WTC11 (cell line): Measurements from ENCODE around the gene ARFIP1. TPM values are rescaled to one million over a fixed set of nuclear protein-coding genes. Genes with fewer than 3 reads are reported as not detected.

ENCODE experiments used
- ATAC-seq: fragments of 200-7000 bp; cut with Tn5 transposase; 2 replicates; pipeline ENCODE4 v1.10.0; 2021; ENCODE audit warnings: mild to moderate bottlenecking, moderate library complexity
- CTCF ChIA-PET: fragments of 300-600 bp; sonication (Branson Sonifier 250); formaldehyde crosslinking; loops from one replicate; lab custom pipeline; 2021; ENCODE audit warnings: antibody characterized with exemption; lab: Charles Lee
- POLR2A ChIA-PET: fragments of 350-600 bp; sonication (Branson Sonifier 250); formaldehyde crosslinking; loops from one replicate; lab custom pipeline; 2021; ENCODE audit warnings: antibody characterized with exemption; lab: Charles Lee
- DNase-seq: peaks from one replicate; pipeline ENCODE4 v3.0.0; 2021; ENCODE audit warnings: low spot score
- H3K27ac Mint-ChIP-seq: 2 replicates; pipeline ENCODE4 v1.8.0; 2021; ENCODE audit warnings: mixed read lengths
- H3K27me3 Mint-ChIP-seq: 2 replicates; pipeline ENCODE4 v1.8.0; 2021; ENCODE audit warnings: low read depth, mild to moderate bottlenecking, moderate library complexity, mixed read lengths
- H3K36me3 Mint-ChIP-seq: 2 replicates; pipeline ENCODE4 v1.8.0; 2021; ENCODE audit warnings: mixed read lengths
- H3K4me1 Mint-ChIP-seq: 2 replicates; pipeline ENCODE4 v1.8.0; 2022; ENCODE audit warnings: mixed read lengths
- H3K4me3 Mint-ChIP-seq: 2 replicates; pipeline ENCODE4 v1.8.0; 2021; ENCODE audit warnings: mild to moderate bottlenecking, moderate library complexity, mixed read lengths
- H3K9me3 Mint-ChIP-seq: 2 replicates; pipeline ENCODE4 v1.8.0; 2021; ENCODE audit warnings: mixed read lengths
- ELF4 ChIP-seq: sonication (generic); formaldehyde crosslinking; IDR thresholded peaks from 2 replicates; pipeline ENCODE4 v1.8.1; 2022; ENCODE audit warnings: low read depth, mild to moderate bottlenecking, moderate library complexity, missing genetic modification reagents
- GABPB1 ChIP-seq: sonication (generic); formaldehyde crosslinking; IDR thresholded peaks from 2 replicates; pipeline ENCODE4 v1.8.1; 2023; ENCODE audit warnings: mild to moderate bottlenecking, missing genetic modification reagents
- NR2C2 ChIP-seq: sonication (generic); formaldehyde crosslinking; IDR thresholded peaks from 2 replicates; pipeline ENCODE4 v1.8.0; 2022; ENCODE audit warnings: mild to moderate bottlenecking, missing genetic modification reagents
- total RNA-seq: library from RNA; stranded (reverse); gene quantifications from 3 replicates; pipeline ENCODE4 v1.2.3, GENCODE V29; 2021
- TF ChIP-seq, protein P1 (sequence below): fragments of 250-450 bp; sonication (Bioruptor Pico); IDR thresholded peaks from 2 replicates; pipeline ENCODE4 v1.9.0; 2021; ENCODE audit warnings: mild to moderate bottlenecking, borderline replicate concordance
- TF ChIP-seq, protein P2 (sequence below): sonication (generic); formaldehyde crosslinking; IDR thresholded peaks from 2 replicates; pipeline ENCODE4 v1.8.0; 2022; ENCODE audit warnings: missing genetic modification reagents
- TF ChIP-seq, protein P3 (sequence below): sonication (generic); formaldehyde crosslinking; conservative IDR thresholded peaks from 2 replicates; pipeline ENCODE4 v1.8.1; 2023; ENCODE audit warnings: mild to moderate bottlenecking, low read depth, missing genetic modification reagents, moderate library complexity
- TF ChIP-seq, protein P4 (sequence below): fragments of 250-450 bp; sonication (Bioruptor Pico); IDR thresholded peaks from 2 replicates; pipeline ENCODE4 v1.8.0; 2021; ENCODE audit warnings: mild to moderate bottlenecking
- TF ChIP-seq, protein P5 (sequence below): sonication (generic); formaldehyde crosslinking; IDR thresholded peaks from 2 replicates; pipeline ENCODE4 v1.8.1; 2022; ENCODE audit warnings: mild to moderate bottlenecking, missing genetic modification reagents, moderate library complexity, borderline replicate concordance

Gene ARFIP1
- total RNA-seq, 1 experiment from 2014 or later, result 35.3 TPM

DNA sequence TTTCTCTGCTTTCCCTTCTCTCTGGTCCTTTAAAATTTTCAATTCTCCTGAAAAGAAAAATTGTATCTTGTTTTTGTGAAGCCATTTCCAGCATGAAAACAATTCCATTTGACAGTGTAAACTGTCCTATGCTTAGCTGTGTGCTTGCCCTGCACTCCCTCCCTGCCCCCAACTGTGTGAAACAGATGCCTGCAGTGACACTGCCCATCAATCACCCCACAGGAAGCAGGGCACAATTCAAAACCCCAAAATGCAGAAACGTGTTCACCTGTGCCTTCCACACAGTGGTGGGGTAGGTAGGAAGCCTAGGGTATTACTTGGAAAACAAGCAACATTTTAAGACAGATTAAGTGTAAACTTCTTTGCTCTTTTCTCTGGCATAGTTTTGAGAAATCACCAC lies 150.1 kb downstream of the ARFIP1 start (continued):
- TF ChIP-seq, protein P1, sequence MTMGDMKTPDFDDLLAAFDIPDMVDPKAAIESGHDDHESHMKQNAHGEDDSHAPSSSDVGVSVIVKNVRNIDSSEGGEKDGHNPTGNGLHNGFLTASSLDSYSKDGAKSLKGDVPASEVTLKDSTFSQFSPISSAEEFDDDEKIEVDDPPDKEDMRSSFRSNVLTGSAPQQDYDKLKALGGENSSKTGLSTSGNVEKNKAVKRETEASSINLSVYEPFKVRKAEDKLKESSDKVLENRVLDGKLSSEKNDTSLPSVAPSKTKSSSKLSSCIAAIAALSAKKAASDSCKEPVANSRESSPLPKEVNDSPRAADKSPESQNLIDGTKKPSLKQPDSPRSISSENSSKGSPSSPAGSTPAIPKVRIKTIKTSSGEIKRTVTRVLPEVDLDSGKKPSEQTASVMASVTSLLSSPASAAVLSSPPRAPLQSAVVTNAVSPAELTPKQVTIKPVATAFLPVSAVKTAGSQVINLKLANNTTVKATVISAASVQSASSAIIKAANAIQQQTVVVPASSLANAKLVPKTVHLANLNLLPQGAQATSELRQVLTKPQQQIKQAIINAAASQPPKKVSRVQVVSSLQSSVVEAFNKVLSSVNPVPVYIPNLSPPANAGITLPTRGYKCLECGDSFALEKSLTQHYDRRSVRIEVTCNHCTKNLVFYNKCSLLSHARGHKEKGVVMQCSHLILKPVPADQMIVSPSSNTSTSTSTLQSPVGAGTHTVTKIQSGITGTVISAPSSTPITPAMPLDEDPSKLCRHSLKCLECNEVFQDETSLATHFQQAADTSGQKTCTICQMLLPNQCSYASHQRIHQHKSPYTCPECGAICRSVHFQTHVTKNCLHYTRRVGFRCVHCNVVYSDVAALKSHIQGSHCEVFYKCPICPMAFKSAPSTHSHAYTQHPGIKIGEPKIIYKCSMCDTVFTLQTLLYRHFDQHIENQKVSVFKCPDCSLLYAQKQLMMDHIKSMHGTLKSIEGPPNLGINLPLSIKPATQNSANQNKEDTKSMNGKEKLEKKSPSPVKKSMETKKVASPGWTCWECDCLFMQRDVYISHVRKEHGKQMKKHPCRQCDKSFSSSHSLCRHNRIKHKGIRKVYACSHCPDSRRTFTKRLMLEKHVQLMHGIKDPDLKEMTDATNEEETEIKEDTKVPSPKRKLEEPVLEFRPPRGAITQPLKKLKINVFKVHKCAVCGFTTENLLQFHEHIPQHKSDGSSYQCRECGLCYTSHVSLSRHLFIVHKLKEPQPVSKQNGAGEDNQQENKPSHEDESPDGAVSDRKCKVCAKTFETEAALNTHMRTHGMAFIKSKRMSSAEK (CRISPR knock-in tag), result no peak

DNA sequence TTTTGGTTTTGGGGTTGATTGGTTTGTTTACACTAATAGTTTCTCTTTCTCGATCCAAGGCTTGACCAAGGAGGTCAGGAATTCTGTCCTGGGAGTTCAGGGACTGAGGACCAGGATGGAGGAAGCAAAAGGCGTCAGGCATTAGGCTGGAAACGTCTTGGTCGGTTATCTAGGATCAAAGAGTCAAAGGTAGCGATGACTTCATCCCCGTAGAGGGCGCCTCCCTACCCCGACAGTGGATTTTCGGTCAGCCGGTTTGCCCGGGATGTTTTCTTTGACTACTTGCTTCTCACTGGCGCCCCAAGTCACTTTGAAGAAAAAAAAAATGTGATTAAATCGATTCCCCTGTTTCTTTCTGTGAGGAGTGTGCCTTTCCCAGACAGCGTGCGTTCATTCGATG lies 155.4 kb downstream of the ARFIP1 start:
- Mint-ChIP-seq H3K27me3 (peaks cover 27% of the 10 kb centered on the region), H3K27ac (peak overlapping the region; percentile 81), H3K9me3 (no peaks in the 10 kb centered on the region), H3K36me3 (no peaks in the 10 kb centered on the region), H3K4me3 (peak overlapping the region; percentile 84), H3K4me1 (peaks cover 52% of the 10 kb centered on the region)
- CTCF ChIA-PET, result interaction anchor here (0.8 to 3.6 kb wide), 19 partner anchors 8 to 531 kb away, joined by 3 to 31 read pairs (median 4); partner anchors contain the start of genes ARFIP1, TIGD4 and TMEM131L
- TF ChIP-seq GABPB1 (CRISPR knock-in tag) (no peak), NR2C2 (CRISPR knock-in tag) (no peak), ELF4 (CRISPR knock-in tag) (no peak)
- TF ChIP-seq, protein P2, sequence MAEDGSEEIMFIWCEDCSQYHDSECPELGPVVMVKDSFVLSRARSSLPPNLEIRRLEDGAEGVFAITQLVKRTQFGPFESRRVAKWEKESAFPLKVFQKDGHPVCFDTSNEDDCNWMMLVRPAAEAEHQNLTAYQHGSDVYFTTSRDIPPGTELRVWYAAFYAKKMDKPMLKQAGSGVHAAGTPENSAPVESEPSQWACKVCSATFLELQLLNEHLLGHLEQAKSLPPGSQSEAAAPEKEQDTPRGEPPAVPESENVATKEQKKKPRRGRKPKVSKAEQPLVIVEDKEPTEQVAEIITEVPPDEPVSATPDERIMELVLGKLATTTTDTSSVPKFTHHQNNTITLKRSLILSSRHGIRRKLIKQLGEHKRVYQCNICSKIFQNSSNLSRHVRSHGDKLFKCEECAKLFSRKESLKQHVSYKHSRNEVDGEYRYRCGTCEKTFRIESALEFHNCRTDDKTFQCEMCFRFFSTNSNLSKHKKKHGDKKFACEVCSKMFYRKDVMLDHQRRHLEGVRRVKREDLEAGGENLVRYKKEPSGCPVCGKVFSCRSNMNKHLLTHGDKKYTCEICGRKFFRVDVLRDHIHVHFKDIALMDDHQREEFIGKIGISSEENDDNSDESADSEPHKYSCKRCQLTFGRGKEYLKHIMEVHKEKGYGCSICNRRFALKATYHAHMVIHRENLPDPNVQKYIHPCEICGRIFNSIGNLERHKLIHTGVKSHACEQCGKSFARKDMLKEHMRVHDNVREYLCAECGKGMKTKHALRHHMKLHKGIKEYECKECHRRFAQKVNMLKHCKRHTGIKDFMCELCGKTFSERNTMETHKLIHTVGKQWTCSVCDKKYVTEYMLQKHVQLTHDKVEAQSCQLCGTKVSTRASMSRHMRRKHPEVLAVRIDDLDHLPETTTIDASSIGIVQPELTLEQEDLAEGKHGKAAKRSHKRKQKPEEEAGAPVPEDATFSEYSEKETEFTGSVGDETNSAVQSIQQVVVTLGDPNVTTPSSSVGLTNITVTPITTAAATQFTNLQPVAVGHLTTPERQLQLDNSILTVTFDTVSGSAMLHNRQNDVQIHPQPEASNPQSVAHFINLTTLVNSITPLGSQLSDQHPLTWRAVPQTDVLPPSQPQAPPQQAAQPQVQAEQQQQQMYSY, result no peak
- TF ChIP-seq, protein P3, sequence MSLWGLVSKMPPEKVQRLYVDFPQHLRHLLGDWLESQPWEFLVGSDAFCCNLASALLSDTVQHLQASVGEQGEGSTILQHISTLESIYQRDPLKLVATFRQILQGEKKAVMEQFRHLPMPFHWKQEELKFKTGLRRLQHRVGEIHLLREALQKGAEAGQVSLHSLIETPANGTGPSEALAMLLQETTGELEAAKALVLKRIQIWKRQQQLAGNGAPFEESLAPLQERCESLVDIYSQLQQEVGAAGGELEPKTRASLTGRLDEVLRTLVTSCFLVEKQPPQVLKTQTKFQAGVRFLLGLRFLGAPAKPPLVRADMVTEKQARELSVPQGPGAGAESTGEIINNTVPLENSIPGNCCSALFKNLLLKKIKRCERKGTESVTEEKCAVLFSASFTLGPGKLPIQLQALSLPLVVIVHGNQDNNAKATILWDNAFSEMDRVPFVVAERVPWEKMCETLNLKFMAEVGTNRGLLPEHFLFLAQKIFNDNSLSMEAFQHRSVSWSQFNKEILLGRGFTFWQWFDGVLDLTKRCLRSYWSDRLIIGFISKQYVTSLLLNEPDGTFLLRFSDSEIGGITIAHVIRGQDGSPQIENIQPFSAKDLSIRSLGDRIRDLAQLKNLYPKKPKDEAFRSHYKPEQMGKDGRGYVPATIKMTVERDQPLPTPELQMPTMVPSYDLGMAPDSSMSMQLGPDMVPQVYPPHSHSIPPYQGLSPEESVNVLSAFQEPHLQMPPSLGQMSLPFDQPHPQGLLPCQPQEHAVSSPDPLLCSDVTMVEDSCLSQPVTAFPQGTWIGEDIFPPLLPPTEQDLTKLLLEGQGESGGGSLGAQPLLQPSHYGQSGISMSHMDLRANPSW (CRISPR knock-in tag), result no peak
- TF ChIP-seq, protein P4, sequence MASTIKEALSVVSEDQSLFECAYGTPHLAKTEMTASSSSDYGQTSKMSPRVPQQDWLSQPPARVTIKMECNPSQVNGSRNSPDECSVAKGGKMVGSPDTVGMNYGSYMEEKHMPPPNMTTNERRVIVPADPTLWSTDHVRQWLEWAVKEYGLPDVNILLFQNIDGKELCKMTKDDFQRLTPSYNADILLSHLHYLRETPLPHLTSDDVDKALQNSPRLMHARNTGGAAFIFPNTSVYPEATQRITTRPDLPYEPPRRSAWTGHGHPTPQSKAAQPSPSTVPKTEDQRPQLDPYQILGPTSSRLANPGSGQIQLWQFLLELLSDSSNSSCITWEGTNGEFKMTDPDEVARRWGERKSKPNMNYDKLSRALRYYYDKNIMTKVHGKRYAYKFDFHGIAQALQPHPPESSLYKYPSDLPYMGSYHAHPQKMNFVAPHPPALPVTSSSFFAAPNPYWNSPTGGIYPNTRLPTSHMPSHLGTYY (CRISPR knock-in tag), result no peak
- TF ChIP-seq, protein P5, sequence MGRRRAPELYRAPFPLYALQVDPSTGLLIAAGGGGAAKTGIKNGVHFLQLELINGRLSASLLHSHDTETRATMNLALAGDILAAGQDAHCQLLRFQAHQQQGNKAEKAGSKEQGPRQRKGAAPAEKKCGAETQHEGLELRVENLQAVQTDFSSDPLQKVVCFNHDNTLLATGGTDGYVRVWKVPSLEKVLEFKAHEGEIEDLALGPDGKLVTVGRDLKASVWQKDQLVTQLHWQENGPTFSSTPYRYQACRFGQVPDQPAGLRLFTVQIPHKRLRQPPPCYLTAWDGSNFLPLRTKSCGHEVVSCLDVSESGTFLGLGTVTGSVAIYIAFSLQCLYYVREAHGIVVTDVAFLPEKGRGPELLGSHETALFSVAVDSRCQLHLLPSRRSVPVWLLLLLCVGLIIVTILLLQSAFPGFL (CRISPR knock-in tag), result no peak
- POLR2A ChIA-PET, result interaction anchor here (0.6 to 3.2 kb wide), 9 partner anchors 8 to 324 kb away, joined by 3 to 18 read pairs (median 4); partner anchors contain the start of genes ARFIP1 and TIGD4
- DNase-seq, result peak; percentile 63
- ATAC-seq, result peak; percentile 13
